WI38 (cell line): ENCODE results near the gene C10orf71.

ENCODE experiments used
- H3K4me3 ChIP-seq: 2 replicates; pipeline ENCODE4 v1.5.1; 2011; ENCODE audit warnings: low read depth, mild to moderate bottlenecking, control low read depth, low read length
- CTCF ChIP-seq: IDR thresholded peaks from 2 replicates; pipeline ENCODE4 v1.5.1; 2012; ENCODE audit warnings: low read depth, mild to moderate bottlenecking, control low read depth, low read length

Gene C10orf71

GRCh38 chr10:49255883-49256282 lies 43.1 kb upstream of the C10orf71 start:
- TF ChIP-seq CTCF: no peak

GRCh38 chr10:49257154-49257553 lies 41.8 kb upstream of the C10orf71 start:
- no peak overlapping the region for H3K4me3 ChIP-seq
- TF ChIP-seq CTCF: no peak

More at GRCh38 chr10:49255883-49256282, 43.1 kb upstream of the C10orf71 start:
- no peak overlapping the region for H3K4me3 ChIP-seq

- H3K4me3 ChIP-seq: no peak overlapping the region
- TF ChIP-seq CTCF: no peak
Measured at GRCh38 chr10:49257626-49258349, 41.2 kb upstream of the C10orf71 start.

- H3K4me3 ChIP-seq: no peak overlapping the region
- TF ChIP-seq CTCF: no peak
Measured at GRCh38 chr10:49258350-49258683, 40.7 kb upstream of the C10orf71 start.

GRCh38 chr10:49260644-49261296 lies 38.2 kb upstream of the C10orf71 start:
- TF ChIP-seq CTCF: no peak
- no peak overlapping the region for H3K4me3 ChIP-seq

GRCh38 chr10:49263591-49263990 lies 35.4 kb upstream of the C10orf71 start:
- H3K4me3 ChIP-seq: no peak overlapping the region

More at GRCh38 chr10:49263591-49263990, 35.4 kb upstream of the C10orf71 start:
- TF ChIP-seq CTCF: no peak
